Naive thymus-derived CD8-positive, alpha-beta T cell (primary cell): ENCODE data around the gene MYO18B. TPM values are rescaled to one million over a fixed set of nuclear protein-coding genes. Genes with fewer than 3 reads are reported as not detected.

Experiments
- ATAC-seq, 2 donors: fragments of 150-1000 bp; cut with Tn5 transposase in 1 of 2; sonication (Bioruptor Pico), chemical (Tn5 transposase) in 1 of 2; 1 replicate in 1 of 2; 2 replicates in 1 of 2; pipeline ENCODE4 v1.10.0; 2021; ENCODE audit warnings: mild to moderate bottlenecking in 2 of 2, moderate library complexity in 2 of 2
- POLR2A ChIA-PET: fragments of 350-600 bp; sonication (Branson Sonifier 250); formaldehyde crosslinking; loops from one replicate; lab custom pipeline; 2021; ENCODE audit warnings: antibody characterized with exemption; lab: Charles Lee
- DNase-seq, 10 donors: peaks; one replicate each; pipeline versions ENCODE4 v3.0.0 to v3.0.0-alpha.2; 2020 to 2022
- H3K27ac Mint-ChIP-seq, 10 donors: one replicate each; pipeline ENCODE4 v1.8.0; 2020 to 2022; ENCODE audit warnings: mild to moderate bottlenecking in 10 of 10, mixed read lengths in 10 of 10, moderate library complexity in 4 of 10, inconsistent platforms in 1 of 10
- H3K27me3 Mint-ChIP-seq, 5 donors: one replicate each; pipeline ENCODE4 v1.8.0; 2021 to 2022; ENCODE audit warnings: mixed read lengths in 5 of 5
- H3K36me3 Mint-ChIP-seq, 3 donors: one replicate each; pipeline ENCODE4 v1.8.0; 2020 to 2022; ENCODE audit warnings: mixed read lengths in 3 of 3, mild to moderate bottlenecking in 2 of 3, inconsistent platforms in 1 of 3
- H3K4me1 Mint-ChIP-seq, 4 donors: one replicate each; pipeline ENCODE4 v1.8.0; 2021 to 2022; ENCODE audit warnings: mixed read lengths in 4 of 4
- H3K4me3 Mint-ChIP-seq, 10 donors: one replicate each; pipeline ENCODE4 v1.8.0; 2020 to 2022; ENCODE audit warnings: mild to moderate bottlenecking in 10 of 10, mixed read lengths in 10 of 10, moderate library complexity in 6 of 10, inconsistent platforms in 1 of 10
- H3K9me3 Mint-ChIP-seq, 9 donors: one replicate each; pipeline ENCODE4 v1.8.0; 2020 to 2022; ENCODE audit warnings: mixed read lengths in 9 of 9, mild to moderate bottlenecking in 3 of 9, inconsistent platforms in 1 of 9, moderate library complexity in 1 of 9
- polyA plus RNA-seq, 3 donors: library from polyadenylated mRNA; unstranded; fragments of 300-500 nt; fragmentation: Illumina TruSeq; gene quantifications; one replicate each; pipeline ENCODE4 v1.2.3, GENCODE V29; 2021
- total RNA-seq, 8 experiments: library from RNA in 2 of 8; stranded (reverse) in 2 of 8; gene quantifications; one replicate each; pipeline ENCODE4 v1.2.3 and lab custom pipeline; 2021 to 2026

MYO18B gene
- total and polyA plus RNA-seq, 5 experiments from 2014 or later = 0.14 to 1.4 (median 1.1) TPM; not detected in 2

GRCh38 chr22:25775531-25775930 lies 33.5 kb downstream of the MYO18B start:
- DNase-seq = no peak
- Mint-ChIP-seq H3K9me3 (no peaks in the 10 kb centered on the region), H3K4me3 (no peak overlapping the region), H3K36me3 (no peaks in the 10 kb centered on the region), H3K27me3 (peaks cover 0 to 5% (median 2%) of the 10 kb centered on the region in 5 donors), H3K4me1 (peaks cover 4 to 7% (median 4%) of the 10 kb centered on the region in 4 donors), H3K27ac (no peak overlapping the region)
- POLR2A ChIA-PET = no interaction called here
- ATAC-seq = no peak

DNA sequence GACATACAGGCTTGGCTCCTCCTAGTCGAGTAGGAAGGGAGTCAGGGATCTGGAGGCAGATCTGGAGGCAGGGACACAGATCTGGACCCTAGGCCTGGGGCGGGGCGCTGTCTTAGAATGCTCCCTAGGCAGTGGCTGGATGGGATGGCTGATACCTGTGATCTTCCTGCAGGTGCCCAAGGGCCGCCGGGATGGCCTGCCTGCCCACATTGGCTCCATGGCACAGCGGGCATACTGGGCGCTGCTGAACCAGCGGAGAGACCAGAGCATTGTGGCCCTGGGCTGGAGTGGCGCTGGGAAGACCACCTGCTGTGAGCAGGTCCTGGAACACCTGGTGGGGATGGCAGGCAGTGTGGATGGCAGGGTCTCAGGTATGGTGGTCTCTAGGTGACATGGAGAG lies 35.4 kb downstream of the MYO18B start:
- Mint-ChIP-seq H3K36me3 (no peaks in the 10 kb centered on the region), H3K4me1 (peaks cover 4 to 7% (median 4%) of the 10 kb centered on the region in 4 donors), H3K27ac (no peak overlapping the region), H3K4me3 (no peak overlapping the region), H3K27me3 (peaks cover 0 to 5% (median 3%) of the 10 kb centered on the region in 5 donors), H3K9me3 (no peaks in the 10 kb centered on the region)
- POLR2A ChIA-PET = no interaction called here
- ATAC-seq (no peak), DNase-seq (no peak)

- no peak for DNase-seq
- Mint-ChIP-seq H3K4me3 (no peak overlapping the region), H3K9me3 (no peaks in the 10 kb centered on the region), H3K27ac (no peak overlapping the region), H3K27me3 (peaks cover 0 to 5% (median 3%) of the 10 kb centered on the region in 5 donors), H3K4me1 (peaks cover 2 to 4% (median 3%) of the 10 kb centered on the region in 4 donors), H3K36me3 (no peaks in the 10 kb centered on the region)
- POLR2A ChIA-PET = no interaction called here
- ATAC-seq = no peak
These were observed 35.9 kb downstream of the MYO18B start for GRCh38 chr22:25777870-25778269.

DNA sequence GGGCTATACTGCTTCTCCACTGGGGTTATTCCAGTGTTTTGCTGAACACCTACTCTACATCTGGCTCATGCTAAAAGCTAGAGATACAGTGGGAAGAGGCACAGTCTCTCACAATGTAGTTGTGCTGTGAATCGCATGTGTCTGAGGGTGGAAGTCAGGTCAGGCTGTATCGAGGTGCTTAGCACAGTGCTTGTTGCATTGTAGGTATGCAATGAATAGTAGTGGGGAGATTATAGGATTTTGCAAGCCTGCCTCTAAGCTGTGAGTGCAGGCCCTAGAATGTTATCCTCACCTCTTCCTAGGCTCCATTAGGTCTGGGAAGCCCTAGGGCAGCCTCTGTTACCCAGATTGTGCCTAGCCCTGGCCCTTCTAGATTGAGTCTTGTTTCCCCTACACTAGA lies 37.4 kb downstream of the MYO18B start:
- Mint-ChIP-seq H3K27me3 (peaks cover 0 to 3% (median 0%) of the 10 kb centered on the region in 5 donors), H3K27ac (no peak overlapping the region), H3K4me1 (no peaks in the 10 kb centered on the region), H3K9me3 (no peaks in the 10 kb centered on the region), H3K36me3 (no peaks in the 10 kb centered on the region), H3K4me3 (no peak overlapping the region)
- ATAC-seq (no peak), DNase-seq (no peak)
- POLR2A ChIA-PET = no interaction called here

DNA sequence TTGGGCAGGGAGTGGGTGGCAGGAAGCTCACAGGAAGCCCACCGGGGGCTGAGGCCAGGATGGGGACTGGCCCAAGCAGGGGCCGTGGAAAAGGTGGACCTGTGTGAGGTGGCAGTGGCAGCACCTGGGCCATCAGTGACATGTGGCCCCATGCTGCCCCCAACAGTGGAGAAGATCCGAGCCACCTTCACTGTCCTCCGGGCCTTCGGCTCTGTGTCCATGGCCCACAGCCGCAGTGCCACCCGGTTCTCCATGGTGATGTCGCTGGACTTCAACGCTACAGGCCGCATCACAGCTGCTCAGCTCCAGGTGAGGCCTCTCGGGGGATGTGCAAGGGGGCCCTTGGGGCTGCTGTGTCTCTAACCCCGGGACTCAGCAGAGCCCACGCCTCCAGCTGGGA lies 37.9 kb downstream of the MYO18B start:
- DNase-seq = no peak
- Mint-ChIP-seq H3K27me3 (peaks cover 0 to 3% (median 0%) of the 10 kb centered on the region in 5 donors), H3K9me3 (no peaks in the 10 kb centered on the region), H3K27ac (no peak overlapping the region), H3K4me3 (no peak overlapping the region), H3K4me1 (no peaks in the 10 kb centered on the region), H3K36me3 (no peaks in the 10 kb centered on the region)
- POLR2A ChIA-PET = no interaction called here
- no peak for ATAC-seq

DNA sequence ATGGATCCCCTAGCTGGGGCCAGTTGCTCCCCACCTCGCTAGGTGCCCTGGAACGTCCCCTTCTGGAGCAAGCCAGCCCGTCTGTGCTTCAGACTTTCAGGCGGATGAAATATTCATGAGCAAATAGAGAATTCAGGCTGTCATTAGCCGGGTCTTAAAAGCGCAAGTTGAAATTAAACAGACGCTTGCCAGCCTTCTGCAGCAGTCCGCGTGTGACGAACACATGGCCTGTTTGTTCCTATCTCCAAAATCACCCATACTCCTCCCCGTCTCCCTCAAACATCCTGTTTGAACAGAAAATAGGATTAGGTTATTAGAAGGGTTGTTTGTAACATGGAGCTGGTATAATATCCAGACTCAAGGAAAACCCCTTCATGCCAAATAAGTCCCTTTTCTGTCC lies 38.7 kb downstream of the MYO18B start:
- DNase-seq = no peak
- POLR2A ChIA-PET = interaction anchor here (0.6 kb wide), 1 partner anchor 206 kb away, joined by 6 read pairs; no protein-coding TSS in a partner anchor
- ATAC-seq = no peak
- no peaks in the 10 kb centered on the region for H3K4me1 Mint-ChIP-seq
- H3K36me3 Mint-ChIP-seq = no peaks in the 10 kb centered on the region
- H3K9me3 Mint-ChIP-seq = no peaks in the 10 kb centered on the region
- no peak overlapping the region for H3K4me3 Mint-ChIP-seq
- peaks cover 0 to 8% (median 0%) of the 10 kb centered on the region in 5 donors for H3K27me3 Mint-ChIP-seq
- no peak overlapping the region for H3K27ac Mint-ChIP-seq

GRCh38 chr22:25781801-25782200 lies 39.8 kb downstream of the MYO18B start:
- H3K27me3 Mint-ChIP-seq = peaks cover 0 to 8% (median 0%) of the 10 kb centered on the region in 5 donors
- H3K4me3 Mint-ChIP-seq = no peak overlapping the region
- no peaks in the 10 kb centered on the region for H3K4me1 Mint-ChIP-seq
- POLR2A ChIA-PET = no interaction called here
- no peaks in the 10 kb centered on the region for H3K9me3 Mint-ChIP-seq
- DNase-seq (no peak), ATAC-seq (no peak)
- H3K27ac Mint-ChIP-seq = no peak overlapping the region
- H3K36me3 Mint-ChIP-seq = no peaks in the 10 kb centered on the region

DNA sequence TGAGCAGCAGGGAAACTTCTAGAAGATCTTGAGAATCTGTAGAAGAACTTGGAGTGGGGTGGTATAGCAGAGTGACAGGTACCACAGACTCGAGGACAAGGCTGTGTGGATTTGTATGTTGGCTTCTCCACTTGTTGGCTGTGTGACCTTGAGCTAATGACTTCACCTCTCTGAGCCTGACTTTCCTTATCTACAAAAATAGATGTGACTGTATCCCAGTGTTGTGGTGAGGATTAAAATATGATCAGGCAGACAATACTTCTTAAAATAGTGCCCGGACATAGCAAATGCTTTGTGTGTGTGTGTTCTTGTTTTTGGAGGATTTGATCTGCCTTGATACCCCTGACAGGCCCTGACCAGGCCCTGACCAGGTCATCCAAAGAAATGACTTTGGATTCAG lies 40.8 kb downstream of the MYO18B start:
- ATAC-seq = no peak
- H3K4me3 Mint-ChIP-seq = no peak overlapping the region
- DNase-seq = no peak
- POLR2A ChIA-PET = no interaction called here
- peaks cover 0 to 8% (median 0%) of the 10 kb centered on the region in 5 donors for H3K27me3 Mint-ChIP-seq
- no peaks in the 10 kb centered on the region for H3K9me3 Mint-ChIP-seq
- H3K36me3 Mint-ChIP-seq = no peaks in the 10 kb centered on the region
- H3K4me1 Mint-ChIP-seq = no peaks in the 10 kb centered on the region
- no peak overlapping the region for H3K27ac Mint-ChIP-seq

DNA sequence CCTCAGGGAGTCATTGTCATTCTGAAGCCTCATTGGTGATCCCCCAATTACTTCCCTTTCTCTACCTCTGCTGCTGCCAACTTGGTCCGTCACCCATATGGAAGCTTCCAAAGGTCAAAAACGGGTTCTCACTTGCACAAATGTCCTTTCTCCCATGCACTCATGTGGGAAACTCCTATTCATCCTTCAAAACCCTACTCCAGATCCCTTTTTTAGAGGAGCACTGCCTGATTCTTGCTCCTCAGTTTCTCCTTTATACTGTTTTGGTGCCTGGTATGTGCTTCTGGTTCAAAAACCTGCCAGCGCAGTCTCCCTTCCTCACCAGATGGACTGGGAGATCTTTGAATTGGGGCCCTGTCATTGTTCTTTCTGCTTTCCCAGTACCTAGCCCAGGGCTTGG lies 41.9 kb downstream of the MYO18B start:
- Mint-ChIP-seq H3K36me3 (no peaks in the 10 kb centered on the region), H3K4me3 (no peak overlapping the region), H3K9me3 (no peaks in the 10 kb centered on the region), H3K4me1 (no peaks in the 10 kb centered on the region), H3K27me3 (peaks cover 0 to 8% (median 0%) of the 10 kb centered on the region in 5 donors), H3K27ac (no peak overlapping the region)
- ATAC-seq = no peak
- POLR2A ChIA-PET = no interaction called here
- no peak for DNase-seq

GRCh38 chr22:25786165-25786564 lies 44.2 kb downstream of the MYO18B start:
- Mint-ChIP-seq H3K4me1 (no peaks in the 10 kb centered on the region), H3K27me3 (peaks cover 0 to 11% (median 1%) of the 10 kb centered on the region in 5 donors), H3K4me3 (no peak overlapping the region), H3K27ac (no peak overlapping the region), H3K9me3 (no peaks in the 10 kb centered on the region), H3K36me3 (no peaks in the 10 kb centered on the region)
- POLR2A ChIA-PET = no interaction called here
- ATAC-seq = no peak
- DNase-seq = no peak

GRCh38 chr22:25791556-25791955 lies 49.6 kb downstream of the MYO18B start:
- Mint-ChIP-seq H3K9me3 (no peaks in the 10 kb centered on the region), H3K4me3 (no peak overlapping the region), H3K27me3 (peaks cover 0 to 7% (median 3%) of the 10 kb centered on the region in 5 donors), H3K4me1 (no peaks in the 10 kb centered on the region), H3K36me3 (no peaks in the 10 kb centered on the region), H3K27ac (no peak overlapping the region)
- POLR2A ChIA-PET = no interaction called here
- no peak for ATAC-seq
- DNase-seq = no peak

GRCh38 chr22:25795478-25795877 lies 53.5 kb downstream of the MYO18B start:
- Mint-ChIP-seq H3K9me3 (no peaks in the 10 kb centered on the region), H3K4me1 (no peaks in the 10 kb centered on the region), H3K27ac (no peak overlapping the region), H3K27me3 (peaks cover 6 to 22% (median 8%) of the 10 kb centered on the region in 5 donors), H3K36me3 (no peaks in the 10 kb centered on the region), H3K4me3 (no peak overlapping the region)
- no peak for DNase-seq
- POLR2A ChIA-PET = no interaction called here
- no peak for ATAC-seq

- H3K9me3 Mint-ChIP-seq = no peaks in the 10 kb centered on the region
- H3K4me1 Mint-ChIP-seq = no peaks in the 10 kb centered on the region
- no peak for ATAC-seq
- peaks cover 6 to 19% (median 8%) of the 10 kb centered on the region in 5 donors for H3K27me3 Mint-ChIP-seq
- no peaks in the 10 kb centered on the region for H3K36me3 Mint-ChIP-seq
- POLR2A ChIA-PET = no interaction called here
- H3K27ac Mint-ChIP-seq = no peak overlapping the region
- no peak for DNase-seq
- no peak overlapping the region for H3K4me3 Mint-ChIP-seq
These were observed 55.7 kb downstream of the MYO18B start for GRCh38 chr22:25797498-25798290.

- Mint-ChIP-seq H3K27ac (no peak overlapping the region), H3K36me3 (no peaks in the 10 kb centered on the region), H3K4me1 (no peaks in the 10 kb centered on the region), H3K27me3 (peaks cover 2 to 36% (median 13%) of the 10 kb centered on the region in 5 donors), H3K4me3 (no peak overlapping the region), H3K9me3 (peaks cover 0 to 2% (median 0%) of the 10 kb centered on the region in 9 donors)
- ATAC-seq (no peak), DNase-seq (no peak)
- POLR2A ChIA-PET = no interaction called here
These were observed 58.8 kb downstream of the MYO18B start for GRCh38 chr22:25800766-25801165.
